GM18520 (cell line): Measurements from ENCODE around the gene MNDA.
A peak's percentile ranks its signal among the peaks of the same experiment; 100 is the strongest.

Experiments
- ATAC-seq: cut with Tn5 transposase; IDR thresholded peaks from one replicate; pipeline ENCODE4 v1.9.1; 2021; ENCODE audit not compliant: unreplicated experiment

MNDA gene

DNA sequence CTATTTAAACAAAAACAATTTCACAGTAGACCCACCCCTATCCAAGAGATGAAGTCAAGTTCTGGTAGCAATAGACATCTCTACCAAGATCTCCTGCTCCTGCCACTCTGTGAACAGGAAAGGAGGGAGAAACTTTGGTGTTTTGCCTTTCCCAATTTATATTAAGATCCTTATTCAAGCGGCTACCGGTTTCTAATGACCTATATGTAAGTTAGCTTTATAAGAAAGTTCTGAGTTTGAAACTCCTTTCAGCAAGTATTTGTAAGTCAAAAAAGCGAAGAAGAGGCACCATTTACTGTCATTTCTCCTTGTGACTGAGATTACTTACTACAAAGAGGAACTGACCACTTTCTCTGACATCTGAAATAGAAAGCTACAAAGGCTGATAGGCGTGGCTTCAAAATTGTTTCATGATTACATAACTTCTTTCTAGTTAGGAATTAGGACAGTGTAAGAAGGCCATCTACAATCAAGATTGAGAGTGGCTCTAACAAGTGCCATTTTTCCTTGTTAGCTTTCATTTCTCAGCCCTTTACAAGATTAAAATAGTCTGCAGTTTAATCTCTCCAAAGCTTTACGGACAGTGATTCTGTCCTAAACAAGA is at the start of gene MNDA:
Gene MNDA, plus strand, starts transcription at position 448 of the 604 bp plus-strand sequence. CDS start 10,803 bp downstream, outside the sequence.
- ATAC-seq: peak; percentile 91

DNA sequence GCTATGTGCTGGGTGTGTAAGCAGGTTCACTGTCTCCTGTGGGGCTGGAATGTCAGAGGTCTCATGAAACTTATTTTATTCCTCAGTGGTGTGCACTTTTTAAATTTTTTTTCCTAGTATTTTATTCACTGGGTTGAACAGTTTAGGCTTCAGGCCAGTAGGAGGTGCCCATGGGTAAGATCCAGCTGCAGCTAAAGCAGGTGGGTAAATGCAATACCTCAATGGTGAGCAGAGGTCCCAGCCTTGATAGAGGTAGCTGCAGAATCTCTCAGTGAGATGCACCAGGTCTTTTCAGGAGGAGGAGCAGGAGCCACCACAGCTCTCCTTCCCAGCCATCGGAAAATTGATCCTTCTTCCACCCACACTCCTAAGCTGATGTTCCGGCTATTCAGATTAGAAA is 37.5 kb upstream of the MNDA start:
- no peak for ATAC-seq

DNA sequence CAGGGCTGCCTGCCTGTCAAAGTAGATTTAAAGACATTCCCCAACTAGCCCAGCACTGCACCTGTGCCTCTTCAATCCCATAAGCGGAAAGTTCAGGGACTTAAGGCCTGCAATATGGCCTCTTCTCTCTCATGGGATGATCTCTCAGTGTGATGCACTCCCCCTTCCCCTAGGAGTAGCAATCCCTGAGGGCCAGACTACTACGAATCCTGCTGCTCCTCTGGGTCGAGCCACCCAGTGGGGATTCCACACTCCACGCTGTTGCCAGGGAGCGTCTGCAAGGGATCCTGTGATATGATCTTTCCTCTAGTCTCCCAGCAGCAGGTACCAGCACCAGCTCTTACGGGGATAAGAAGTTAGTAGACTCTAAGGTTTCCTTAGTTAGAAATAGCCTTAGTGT is 36.9 kb upstream of the MNDA start:
- ATAC-seq: no peak

DNA sequence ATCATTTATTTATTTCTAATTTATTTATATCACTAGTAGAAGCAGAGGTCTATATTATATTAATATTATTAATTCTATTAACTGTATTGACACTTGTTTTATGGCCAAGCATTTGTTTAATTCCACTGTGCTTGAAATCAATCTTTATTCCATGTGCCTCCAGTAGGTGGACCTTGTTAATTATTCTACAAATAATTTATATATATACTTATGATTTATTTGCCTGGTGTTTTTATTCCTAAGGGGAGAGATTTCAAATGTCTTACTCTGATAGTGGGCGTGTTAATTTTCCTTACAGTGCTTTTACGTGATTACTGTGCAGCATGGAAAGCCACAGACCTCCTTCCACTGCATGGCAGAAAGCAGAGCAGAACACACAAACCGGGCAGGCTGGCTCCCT is 32.6 kb upstream of the MNDA start:
- no peak for ATAC-seq

DNA sequence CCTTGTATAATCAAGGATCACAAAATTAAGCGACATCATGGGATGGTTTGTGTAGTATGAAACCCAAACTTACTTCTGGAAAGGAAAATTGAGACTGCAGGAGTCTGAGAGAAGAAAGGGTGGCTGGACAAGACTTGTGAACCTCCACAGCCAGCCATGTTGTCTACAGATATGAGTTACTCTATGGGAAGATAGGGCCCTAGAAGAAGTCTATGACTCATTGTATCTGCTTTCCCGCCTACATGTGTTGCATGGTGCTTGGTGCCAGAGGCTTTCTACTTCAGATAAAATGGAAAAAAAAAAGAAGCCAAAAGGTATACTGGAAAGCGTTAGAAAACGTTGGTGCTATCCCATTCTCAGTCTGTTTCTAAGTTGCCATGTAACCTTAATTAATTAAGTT is 31.5 kb upstream of the MNDA start:
- no peak for ATAC-seq

DNA sequence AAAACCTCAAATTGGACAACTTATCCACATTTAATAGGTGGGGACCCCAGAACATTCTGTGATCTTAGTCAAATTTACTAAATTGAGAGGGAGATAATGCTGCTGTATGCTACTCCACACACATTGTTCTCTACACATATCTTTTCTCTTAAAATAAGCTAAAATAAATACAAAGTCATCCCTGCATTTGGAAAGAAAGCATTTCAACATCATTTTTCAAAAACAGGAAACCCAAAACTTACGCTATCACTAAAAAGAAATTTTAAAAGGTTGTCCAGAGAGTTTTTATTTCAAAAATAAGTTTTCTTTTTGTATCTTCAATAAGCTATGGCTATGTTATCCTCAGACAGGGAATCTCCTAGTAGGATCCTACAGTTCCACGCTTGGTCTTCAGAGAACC is 30.6 kb upstream of the MNDA start:
- ATAC-seq: no peak

DNA sequence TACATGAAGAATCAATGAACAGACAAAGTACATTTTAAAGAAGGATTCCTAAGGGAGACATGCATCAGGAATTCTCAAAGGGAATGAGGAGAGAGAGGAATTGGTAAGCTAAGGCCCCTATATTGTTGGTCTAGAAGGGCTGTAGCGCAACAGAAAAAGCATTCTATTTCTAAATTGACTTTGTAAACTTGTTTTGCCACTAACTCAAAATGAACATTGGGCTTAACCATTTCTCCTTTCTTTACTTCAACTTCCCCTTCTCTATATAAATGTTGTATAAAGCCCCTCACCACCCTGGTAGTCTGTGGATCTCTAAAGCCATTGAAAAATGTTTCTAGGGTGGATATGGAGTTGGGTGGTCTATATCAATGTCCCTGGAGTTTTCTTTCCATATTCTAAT is 29.8 kb upstream of the MNDA start:
- no peak for ATAC-seq

DNA sequence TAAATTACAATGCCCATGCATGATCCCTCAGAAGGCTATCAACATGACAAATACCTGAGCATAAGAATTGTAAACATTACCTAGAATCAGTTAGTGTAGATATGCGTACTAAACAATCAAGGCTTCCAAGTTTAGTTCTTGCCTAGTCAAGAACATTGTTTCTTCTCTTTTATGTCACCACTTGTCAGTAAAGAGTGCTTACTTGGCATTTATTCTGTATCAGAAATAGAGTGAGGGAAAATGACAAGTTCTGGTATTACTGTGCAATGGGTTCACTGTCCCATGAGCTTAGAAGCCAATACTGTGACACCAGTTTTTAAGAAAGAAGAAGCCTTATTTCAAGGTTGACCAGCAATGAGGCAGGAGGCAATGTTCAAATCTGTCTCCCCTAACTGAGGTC is 27.5 kb upstream of the MNDA start:
- ATAC-seq: no peak

DNA sequence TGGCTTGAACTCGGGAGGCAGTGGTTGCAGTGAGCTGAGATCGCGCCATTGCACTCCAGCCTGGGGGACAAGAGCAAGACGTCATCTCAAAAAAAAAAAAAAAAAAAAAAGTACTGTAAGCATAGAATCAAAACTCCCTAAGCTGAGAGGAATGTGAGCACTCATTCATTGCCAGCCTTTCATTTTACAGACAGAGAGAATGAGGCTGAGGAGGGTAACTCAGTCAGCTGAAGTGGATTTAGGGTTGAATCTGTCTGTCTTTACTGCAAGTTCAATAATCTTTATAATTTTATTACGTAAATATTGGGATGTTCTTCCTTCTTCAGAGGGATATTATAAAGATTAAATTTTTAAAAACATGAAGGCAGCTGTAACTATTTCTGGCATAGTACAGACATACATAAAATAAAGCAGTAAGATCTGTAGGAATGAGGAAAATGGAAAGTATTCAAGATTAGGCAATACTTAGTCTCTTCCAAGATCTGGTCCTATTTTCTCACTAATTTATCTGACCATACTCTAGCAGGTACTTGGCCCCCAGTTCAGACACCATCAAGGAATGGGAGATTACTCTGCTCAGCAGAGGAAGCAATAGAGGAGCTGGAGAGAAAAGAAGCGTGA is 24.1 kb upstream of the MNDA start:
- ATAC-seq: no peak

DNA sequence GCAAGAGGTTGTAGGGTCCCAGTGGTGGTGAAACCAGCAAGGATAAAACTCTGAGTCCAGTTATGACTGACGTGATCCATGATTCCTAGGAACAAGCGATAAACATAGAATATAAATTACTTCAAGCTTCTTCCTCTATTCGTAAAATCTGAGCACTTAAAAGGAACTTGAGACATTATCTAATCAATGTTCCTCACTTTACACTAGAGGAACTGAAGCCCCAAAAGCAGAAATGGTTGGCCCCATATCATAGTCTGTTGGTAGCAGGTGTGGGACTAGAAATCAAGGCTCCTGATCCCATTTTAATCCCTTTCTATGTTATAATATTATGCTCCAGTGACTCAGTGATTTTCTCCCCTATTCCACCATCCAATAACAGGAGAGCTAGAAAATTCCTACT is 21.9 kb upstream of the MNDA start:
- ATAC-seq: no peak

DNA sequence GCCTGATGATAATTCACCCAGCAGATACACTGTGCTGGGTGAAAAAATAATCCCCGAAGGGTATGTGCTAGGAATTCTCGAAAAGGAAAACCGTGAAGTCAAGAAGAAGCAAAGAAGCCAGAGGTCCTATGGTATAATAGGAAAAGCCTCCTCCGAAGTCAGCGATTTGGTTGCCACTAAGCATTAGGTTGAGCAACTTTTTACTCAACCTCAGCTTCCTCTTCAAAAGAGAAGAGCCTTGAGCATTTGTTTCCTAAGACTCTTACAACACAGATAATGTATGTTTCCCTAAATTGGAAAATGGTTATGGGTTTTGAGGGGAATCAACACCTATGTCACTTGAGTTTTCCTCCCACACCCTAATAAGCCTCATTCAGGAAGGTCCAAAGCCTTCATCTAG is 21.3 kb upstream of the MNDA start:
- ATAC-seq: no peak

DNA sequence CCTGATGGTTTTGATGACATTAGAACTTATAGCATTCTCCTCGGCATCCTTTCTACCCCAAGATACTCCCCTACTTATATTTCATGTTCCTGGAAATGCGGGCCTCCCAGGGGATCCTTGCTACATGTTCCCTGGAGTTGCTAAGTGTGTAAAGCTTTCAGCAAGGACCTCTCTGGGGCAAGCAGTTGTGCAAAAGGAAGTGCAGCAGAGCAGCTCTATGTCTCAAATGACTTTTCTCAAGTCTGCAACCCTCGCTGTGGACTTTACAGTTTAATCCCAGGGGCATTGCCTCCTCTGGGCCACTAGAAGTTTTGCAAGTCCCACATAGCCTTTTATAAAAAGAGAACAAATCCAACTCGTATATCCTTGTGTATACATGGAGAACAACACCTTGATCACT is 20.8 kb upstream of the MNDA start:
- no peak for ATAC-seq

DNA sequence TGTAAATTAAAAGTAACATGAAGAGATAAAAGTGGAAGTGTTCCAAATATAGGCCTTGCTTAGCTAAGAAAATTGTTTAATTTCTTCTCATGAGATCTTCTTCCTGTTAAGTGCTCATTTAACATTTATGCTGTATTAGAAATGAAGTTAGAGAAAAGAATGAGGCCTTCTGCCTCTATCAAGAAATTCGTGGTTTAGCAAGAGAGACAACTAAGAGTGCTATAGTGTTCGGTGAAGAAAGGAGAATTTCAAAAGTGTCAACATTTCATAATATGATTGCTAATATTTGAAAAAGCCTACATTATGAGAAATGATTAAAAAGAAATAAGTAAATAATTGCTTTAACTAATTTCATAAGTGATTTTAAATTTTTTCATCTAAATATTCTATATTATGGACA is 18.8 kb upstream of the MNDA start:
- ATAC-seq: no peak

DNA sequence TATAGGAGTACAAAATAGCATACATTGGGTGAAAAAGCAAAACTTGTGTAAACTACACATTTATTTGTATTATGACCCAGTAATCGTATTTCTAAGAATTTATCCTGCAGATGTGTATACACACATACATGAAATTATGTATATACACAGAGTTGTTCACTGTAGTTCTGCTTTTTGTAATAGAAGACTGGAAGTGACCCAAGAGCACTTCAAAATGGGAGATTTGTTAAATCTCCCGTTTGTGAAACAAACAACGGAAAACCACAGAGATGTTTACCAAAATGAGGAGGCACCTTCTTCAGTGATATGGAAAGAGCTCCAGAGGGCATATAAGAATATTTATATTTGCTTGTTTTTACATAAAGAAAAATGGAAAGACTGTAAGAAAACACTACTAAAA is 18.0 kb upstream of the MNDA start:
- ATAC-seq: no peak

DNA sequence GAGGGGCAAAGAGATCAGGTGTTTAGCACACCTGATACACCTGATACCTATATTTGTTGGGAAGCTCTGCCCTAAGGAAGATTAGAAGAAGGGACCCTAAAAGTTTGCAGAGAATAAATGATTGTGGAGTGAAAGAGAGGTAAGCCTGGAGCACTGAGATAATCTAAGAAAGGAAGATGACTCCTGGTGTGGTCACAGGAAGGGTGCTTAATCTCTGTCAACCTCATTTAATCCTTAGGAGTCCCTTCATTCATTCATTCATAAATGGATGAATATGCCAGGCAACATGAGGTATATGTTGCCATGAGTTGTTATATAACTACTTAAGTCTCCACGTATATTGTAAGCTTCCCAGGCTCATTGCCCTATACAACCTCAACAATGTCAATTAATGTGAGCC is 16.2 kb upstream of the MNDA start:
- ATAC-seq: no peak

DNA sequence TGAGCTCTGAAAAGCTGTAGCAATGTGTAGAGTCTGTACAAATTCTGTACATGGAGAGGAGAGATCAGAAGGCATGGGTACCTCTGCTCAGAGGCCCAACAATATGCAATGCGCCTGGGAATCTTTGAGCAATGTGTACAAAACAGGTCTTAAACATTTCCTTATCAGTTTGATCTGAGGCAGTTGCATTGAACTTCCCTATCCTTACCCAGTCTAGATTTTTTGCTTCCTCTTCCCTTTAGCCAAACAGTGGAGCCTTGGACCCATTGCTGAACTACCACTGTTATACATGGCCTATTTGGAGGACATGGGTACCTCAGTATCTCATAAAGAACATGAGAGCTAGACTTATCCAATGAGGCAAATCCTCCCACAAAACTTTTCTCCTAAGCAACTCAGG is 12.6 kb upstream of the MNDA start:
- ATAC-seq: no peak

DNA sequence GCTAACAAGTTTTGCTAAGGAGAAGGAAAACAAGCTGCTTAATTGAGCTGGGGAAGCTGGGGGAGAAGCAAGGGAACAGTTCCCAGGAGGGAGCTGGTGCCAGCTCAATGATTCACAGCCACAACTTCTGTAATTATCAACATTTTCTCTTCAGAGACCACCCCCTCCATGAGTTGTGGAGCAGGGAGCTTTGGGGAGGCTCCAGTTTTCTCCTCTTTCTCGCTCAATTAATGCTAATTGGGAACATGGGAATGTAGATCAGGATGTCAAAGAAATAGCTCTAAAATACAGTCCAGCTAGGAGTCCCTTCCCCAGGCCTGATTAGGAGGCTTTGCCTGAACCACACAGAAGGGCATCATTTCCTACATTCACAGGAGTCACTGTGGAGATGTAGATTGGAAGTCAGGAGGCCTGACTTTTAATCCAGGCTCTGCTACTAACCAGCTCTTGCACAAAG is 12.1 kb upstream of the MNDA start:
- no peak for ATAC-seq

DNA sequence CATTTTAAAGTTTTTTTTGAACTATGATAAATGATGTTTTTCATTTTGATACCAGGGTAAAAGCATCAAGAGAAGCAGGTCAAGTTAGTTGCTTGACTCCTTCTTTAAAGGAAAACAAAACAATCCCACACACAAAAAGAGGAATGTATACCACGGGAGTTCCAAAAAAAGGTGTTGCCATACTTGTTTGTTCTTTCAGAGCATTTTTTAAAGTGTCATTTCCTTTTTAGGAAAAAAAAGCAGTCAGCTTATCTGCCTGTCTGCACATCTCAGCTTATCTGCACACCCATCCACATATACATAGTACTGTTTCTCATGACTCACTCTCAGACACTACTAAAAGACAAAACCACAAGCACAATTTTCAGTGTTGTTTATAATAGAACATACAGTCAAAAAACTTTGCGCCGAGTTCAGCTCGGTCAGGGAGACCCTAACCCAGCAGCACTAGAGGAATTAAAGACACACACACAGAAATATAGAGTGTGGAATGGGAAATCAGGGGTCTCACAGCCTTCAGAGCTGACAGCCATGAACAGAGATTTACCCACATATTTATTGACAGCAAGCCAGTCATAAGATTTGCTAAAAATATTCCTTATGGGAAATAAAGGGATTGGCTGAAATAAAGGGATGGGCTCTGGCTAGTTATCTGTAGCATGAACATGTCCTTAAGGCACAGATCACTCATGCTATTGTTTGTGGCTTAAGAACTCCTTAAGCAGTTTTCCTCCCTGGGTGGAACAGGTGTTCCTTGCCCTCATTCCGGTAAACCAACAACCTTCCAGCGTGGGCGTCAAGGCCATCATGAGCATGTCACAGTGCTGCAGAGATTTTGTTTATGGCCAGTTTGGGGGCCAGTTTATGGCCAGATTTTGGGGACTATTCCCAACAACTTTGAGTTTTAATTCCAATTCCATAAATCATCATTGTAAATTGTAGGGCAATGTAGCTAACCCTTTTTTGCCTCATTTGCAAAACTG is 11.4 kb upstream of the MNDA start:
- peak; percentile 87 for ATAC-seq

DNA sequence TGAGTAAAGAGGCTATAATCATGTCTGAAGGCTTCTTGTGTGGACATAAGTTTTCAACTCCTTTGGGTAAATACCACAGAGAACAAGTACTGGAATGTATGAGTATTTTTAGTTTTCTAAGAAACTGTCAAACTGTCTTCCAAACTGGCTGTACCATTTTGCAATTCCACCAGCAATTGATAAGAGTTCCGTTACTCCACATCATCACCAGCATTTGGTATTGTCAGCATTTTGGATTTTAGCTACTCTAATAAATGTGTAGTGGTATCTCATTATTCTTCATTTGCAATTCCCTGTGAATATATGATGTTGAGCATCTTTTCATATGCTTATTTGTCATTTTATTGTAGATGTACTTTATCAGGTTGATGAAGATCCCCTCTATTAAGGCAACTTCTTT is 9.4 kb upstream of the MNDA start:
- ATAC-seq: no peak

DNA sequence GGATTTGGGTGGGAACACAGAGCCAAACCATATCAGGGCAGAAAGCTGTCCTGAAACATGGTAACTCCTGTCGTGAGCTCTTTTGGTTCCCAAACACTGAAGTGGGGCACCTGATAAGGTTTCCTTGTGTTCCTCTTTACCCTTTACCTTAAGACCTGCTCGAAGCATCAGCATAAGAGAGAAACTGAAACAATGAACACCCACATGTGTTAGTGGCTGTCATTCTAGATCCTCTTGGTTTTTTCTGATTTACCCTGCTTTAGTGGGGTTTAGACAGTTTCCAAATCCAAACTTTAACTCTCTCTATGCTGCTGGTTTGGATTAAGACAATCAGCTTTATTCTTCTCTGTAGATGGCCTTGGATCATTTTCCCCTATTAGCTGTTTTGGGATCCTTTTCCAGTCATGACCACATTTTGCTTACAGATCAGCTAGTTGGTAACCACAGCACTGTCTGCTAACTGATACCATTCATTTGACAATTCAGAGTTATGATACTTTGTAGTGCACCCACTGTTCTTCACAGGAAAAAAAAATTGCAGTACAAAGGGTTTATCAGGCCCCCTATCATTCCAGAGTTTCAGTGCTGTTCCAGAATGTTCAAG is 975 bp upstream of the MNDA start:
- ATAC-seq: peak; percentile 27

DNA sequence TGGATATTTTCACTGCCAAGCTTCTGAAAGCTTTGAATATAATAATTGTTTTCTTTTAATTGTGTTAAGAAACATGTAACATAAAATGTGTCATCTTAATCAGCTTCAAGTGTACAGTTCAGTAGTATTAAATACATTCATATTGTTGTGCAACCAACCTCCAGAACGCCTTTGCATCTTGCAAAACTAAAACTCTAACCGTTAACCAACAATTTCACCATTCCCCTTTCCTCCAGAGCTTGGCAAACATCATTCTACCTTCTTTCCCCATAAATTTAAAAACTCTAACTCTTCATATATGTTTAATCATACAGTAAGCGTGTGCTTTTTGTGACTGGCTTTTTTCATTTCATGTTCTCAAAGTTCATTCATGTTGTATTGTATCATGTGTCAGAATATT is 2.1 kb downstream of the MNDA start:
- no peak for ATAC-seq

DNA sequence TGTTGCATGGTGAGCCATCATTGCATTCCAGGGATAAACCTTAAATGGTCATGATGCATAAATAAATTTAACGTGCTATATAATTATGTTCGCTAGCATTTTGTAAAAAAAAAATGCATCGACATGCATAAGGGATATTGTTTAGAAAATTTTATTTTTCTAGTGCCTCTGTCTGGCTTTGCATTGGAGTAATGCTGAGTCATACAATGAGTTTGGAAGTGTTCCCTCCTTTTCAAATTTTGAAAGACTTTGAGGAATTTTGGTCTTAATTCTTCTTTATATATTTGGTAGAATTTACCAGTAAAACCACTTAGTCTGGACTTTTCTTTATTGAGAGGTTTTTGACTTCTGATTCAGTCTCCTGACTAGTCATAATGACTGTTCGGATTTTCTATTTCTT is 4.9 kb downstream of the MNDA start:
- ATAC-seq: no peak
